Measurements from ENCODE around the gene CASP5.

- TF ChIP-seq EP300 (IDR thresholded peaks at IDR 0.05; ENCODE audit: borderline replicate concordance) (no peak), NFIC (IDR thresholded peaks at IDR 0.05) (no peak), YY1 (IDR thresholded peaks at IDR 0.05; ENCODE audit: low read depth) (no peak), CREB1 (IDR thresholded peaks at IDR 0.05; ENCODE audit: low read depth) (no peak), CEBPB (IDR thresholded peaks at IDR 0.05) (no peak), TEAD4 (IDR thresholded peaks at IDR 0.05) (no peak), RAD21 (IDR thresholded peaks at IDR 0.05; ENCODE audit: low read depth) (no peak), TAF1 (IDR thresholded peaks at IDR 0.05; ENCODE audit: low read depth) (no peak), EGR1 (IDR thresholded peaks at IDR 0.05) (no peak)
- TF ChIP-seq, protein P1, sequence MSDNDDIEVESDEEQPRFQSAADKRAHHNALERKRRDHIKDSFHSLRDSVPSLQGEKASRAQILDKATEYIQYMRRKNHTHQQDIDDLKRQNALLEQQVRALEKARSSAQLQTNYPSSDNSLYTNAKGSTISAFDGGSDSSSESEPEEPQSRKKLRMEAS (IDR thresholded peaks at IDR 0.05) = no peak
- TF ChIP-seq, protein P2, sequence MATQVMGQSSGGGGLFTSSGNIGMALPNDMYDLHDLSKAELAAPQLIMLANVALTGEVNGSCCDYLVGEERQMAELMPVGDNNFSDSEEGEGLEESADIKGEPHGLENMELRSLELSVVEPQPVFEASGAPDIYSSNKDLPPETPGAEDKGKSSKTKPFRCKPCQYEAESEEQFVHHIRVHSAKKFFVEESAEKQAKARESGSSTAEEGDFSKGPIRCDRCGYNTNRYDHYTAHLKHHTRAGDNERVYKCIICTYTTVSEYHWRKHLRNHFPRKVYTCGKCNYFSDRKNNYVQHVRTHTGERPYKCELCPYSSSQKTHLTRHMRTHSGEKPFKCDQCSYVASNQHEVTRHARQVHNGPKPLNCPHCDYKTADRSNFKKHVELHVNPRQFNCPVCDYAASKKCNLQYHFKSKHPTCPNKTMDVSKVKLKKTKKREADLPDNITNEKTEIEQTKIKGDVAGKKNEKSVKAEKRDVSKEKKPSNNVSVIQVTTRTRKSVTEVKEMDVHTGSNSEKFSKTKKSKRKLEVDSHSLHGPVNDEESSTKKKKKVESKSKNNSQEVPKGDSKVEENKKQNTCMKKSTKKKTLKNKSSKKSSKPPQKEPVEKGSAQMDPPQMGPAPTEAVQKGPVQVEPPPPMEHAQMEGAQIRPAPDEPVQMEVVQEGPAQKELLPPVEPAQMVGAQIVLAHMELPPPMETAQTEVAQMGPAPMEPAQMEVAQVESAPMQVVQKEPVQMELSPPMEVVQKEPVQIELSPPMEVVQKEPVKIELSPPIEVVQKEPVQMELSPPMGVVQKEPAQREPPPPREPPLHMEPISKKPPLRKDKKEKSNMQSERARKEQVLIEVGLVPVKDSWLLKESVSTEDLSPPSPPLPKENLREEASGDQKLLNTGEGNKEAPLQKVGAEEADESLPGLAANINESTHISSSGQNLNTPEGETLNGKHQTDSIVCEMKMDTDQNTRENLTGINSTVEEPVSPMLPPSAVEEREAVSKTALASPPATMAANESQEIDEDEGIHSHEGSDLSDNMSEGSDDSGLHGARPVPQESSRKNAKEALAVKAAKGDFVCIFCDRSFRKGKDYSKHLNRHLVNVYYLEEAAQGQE (IDR thresholded peaks at IDR 0.05; ENCODE audit: low read depth) = no peak
Observed at GRCh38 chr11:105034813-105035620, 12.0 kb upstream of the CASP5 start, which contains the start of gene CASP1.

Measured in Ishikawa (cell line).